ENCODE data around the gene GBGT1. TPM values are rescaled to one million over a fixed set of nuclear protein-coding genes. Genes with fewer than 3 reads are reported as not detected.

GBGT1 gene
- total RNA-seq, 1 donor from 2014 or later, result 6.3 TPM

DNA sequence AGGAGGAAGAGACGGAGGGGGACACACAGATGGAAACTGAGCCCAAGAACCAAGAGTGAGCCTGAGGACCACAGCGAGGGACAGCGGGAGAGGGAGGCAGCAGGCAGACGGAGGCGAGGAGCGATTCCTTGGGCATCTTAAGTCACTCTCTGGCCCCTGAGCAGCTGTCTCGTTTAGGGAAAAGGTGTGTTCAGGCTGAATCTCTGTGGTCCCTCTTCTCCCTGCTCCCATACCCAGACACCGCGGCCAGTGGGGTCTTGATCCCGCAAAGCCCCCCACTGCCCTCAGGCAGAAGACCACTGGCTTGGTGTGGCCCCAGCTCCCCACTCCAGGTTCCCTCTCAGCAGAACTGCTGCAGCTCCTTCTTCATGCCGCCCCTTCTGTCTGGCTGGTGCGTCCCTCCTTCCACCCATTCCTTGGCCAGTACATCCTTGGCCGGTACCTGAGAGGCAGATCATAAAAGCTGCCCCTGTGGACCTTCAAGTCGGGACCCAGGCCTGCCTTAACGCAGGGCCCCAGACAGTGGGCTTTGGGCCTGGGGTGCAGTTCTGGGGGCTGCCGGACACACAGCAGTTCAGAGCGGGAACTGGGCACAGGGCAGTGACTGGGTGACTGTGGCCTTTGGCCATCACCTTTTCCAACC is 36.9 kb downstream of the GBGT1 start:
- H3K27ac ChIP-seq (replicated peaks), result peak overlapping the region; percentile 78
- DNase-seq, result no peak
- H3K27me3 ChIP-seq (ENCODE audit: low read depth), result no peaks in the 10 kb centered on the region
- H3K36me3 ChIP-seq, result no peaks in the 10 kb centered on the region
- no peaks in the 10 kb centered on the region for H3K9me3 ChIP-seq (replicated peaks)
- peaks cover 86% of the 10 kb centered on the region for H3K4me1 ChIP-seq
- H3K4me3 ChIP-seq, result peak overlapping the region; percentile 52
- intact Hi-C loops (cut with micrococcal nuclease), result no loop called here
- TF ChIP-seq, protein P1, sequence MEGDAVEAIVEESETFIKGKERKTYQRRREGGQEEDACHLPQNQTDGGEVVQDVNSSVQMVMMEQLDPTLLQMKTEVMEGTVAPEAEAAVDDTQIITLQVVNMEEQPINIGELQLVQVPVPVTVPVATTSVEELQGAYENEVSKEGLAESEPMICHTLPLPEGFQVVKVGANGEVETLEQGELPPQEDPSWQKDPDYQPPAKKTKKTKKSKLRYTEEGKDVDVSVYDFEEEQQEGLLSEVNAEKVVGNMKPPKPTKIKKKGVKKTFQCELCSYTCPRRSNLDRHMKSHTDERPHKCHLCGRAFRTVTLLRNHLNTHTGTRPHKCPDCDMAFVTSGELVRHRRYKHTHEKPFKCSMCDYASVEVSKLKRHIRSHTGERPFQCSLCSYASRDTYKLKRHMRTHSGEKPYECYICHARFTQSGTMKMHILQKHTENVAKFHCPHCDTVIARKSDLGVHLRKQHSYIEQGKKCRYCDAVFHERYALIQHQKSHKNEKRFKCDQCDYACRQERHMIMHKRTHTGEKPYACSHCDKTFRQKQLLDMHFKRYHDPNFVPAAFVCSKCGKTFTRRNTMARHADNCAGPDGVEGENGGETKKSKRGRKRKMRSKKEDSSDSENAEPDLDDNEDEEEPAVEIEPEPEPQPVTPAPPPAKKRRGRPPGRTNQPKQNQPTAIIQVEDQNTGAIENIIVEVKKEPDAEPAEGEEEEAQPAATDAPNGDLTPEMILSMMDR (IDR thresholded peaks at IDR 0.05; ENCODE audit: borderline replicate concordance), result no peak

DNA sequence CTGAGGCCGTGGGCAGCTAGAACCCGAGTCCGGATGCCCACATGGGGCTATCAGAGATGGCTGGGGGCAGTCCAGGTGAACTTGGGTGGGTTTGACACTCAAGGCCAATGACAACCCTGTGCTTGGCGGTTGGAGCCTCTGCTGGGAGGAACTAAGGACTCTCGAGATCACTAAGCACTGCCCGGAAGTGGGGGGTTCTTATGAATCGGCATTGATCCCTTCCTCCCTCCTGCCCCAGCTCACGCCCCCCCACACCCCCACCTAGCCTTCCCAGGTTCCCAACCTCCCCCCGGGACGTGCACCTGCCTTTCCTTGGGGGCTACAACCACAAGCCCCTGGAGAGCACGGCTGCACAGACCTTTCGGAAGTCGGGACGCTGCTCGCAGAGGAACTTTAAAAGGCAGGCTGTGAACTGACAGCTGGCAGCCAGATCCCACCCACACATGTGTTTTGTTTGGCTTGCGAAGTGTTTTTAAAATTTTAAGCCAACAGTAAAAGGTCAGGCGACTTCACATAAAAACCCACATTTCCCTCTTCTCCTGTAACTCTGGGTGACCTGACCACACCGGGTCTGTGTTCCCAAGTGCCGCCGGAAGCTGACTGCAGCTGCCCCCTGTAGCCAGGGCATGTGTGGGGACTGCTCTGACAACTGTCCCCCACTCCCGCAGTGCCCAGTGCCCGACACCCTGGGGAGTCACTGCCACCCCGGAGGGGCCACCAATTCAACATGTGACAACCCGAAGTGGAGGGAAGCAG is 37.6 kb downstream of the GBGT1 start:
- DNase-seq, result no peak
- Histone ChIP-seq H3K27me3 (ENCODE audit: low read depth) (no peaks in the 10 kb centered on the region), H3K4me1 (peaks cover 85% of the 10 kb centered on the region), H3K27ac (replicated peaks) (peak overlapping the region; percentile 78), H3K4me3 (peak overlapping the region; percentile 52), H3K36me3 (no peaks in the 10 kb centered on the region), H3K9me3 (replicated peaks) (no peaks in the 10 kb centered on the region)
- TF ChIP-seq, protein P1 (IDR thresholded peaks at IDR 0.05; ENCODE audit: borderline replicate concordance), result no peak
- intact Hi-C loops (cut with micrococcal nuclease), result no loop called here

DNA sequence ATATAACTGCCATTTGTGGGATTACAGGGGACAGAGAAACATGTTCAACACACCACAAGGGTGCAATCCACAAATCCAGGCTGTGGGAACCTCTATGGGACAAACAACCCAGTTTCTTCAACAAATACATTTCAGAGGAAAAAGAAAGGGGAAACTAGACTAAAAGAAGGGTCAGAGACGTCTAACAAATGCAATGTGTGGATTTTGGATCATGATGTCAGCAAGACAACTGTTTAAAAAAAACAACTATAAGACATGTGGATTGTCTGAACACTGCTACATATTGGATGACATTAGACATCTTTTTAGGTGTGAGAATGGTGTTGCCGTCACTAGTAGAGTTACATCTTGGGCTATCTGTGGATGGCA is 38.8 kb downstream of the GBGT1 start:
- intact Hi-C loops (cut with micrococcal nuclease), result no loop called here
- peaks cover 88% of the 10 kb centered on the region for H3K4me1 ChIP-seq
- peak overlapping the region; percentile 46 for H3K27ac ChIP-seq (replicated peaks)

DNA sequence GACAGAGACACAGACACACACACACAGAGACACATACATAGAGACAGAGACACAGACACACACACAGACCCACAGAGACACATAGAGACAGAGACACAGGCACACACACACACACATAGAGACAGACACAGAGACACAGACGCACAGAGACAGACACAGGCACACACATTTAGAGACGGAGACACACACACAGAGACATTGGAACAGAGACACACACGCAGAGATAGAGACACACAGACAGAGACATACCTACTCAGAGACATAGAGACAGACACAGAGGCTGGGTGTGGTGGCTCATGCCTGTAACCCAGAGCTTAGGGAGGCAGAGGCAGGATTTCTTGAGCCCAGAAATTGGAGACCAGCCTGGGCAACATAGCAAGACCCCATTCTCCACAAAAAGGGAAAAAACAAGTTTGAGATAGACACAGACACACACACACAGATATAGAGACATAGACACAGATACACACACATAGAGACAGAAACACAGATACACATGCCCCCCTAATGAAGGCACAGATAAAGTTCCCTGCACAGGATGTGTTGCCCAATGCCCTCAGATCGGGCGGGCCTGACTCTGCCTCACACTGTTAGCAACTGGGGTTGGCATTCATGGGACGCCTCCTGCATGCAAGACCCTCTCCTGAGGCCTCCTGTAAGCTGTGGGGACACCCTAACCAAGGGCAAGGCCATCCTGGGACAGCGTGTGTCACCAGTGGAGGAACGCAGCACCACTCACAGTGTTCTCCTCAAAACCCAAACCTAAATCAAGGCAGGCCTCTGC is 39.4 kb downstream of the GBGT1 start:
- no peak for DNase-seq
- H3K36me3 ChIP-seq, result no peaks in the 10 kb centered on the region
- no peaks in the 10 kb centered on the region for H3K27me3 ChIP-seq (ENCODE audit: low read depth)
- TF ChIP-seq, protein P1 (IDR thresholded peaks at IDR 0.05; ENCODE audit: borderline replicate concordance), result no peak
- no peak overlapping the region for H3K4me3 ChIP-seq
- H3K27ac ChIP-seq (replicated peaks), result peak overlapping the region; percentile 46
- no peaks in the 10 kb centered on the region for H3K9me3 ChIP-seq (replicated peaks)
- intact Hi-C loops (cut with micrococcal nuclease), result no loop called here
- H3K4me1 ChIP-seq, result peaks cover 88% of the 10 kb centered on the region

More for the DNA sequence above, 38.8 kb downstream of the GBGT1 start:
- no peaks in the 10 kb centered on the region for H3K36me3 ChIP-seq
- no peak for DNase-seq
- TF ChIP-seq, protein P1 (IDR thresholded peaks at IDR 0.05; ENCODE audit: borderline replicate concordance), result no peak
- no peaks in the 10 kb centered on the region for H3K27me3 ChIP-seq (ENCODE audit: low read depth)
- H3K9me3 ChIP-seq (replicated peaks), result no peaks in the 10 kb centered on the region
- no peak overlapping the region for H3K4me3 ChIP-seq

DNA sequence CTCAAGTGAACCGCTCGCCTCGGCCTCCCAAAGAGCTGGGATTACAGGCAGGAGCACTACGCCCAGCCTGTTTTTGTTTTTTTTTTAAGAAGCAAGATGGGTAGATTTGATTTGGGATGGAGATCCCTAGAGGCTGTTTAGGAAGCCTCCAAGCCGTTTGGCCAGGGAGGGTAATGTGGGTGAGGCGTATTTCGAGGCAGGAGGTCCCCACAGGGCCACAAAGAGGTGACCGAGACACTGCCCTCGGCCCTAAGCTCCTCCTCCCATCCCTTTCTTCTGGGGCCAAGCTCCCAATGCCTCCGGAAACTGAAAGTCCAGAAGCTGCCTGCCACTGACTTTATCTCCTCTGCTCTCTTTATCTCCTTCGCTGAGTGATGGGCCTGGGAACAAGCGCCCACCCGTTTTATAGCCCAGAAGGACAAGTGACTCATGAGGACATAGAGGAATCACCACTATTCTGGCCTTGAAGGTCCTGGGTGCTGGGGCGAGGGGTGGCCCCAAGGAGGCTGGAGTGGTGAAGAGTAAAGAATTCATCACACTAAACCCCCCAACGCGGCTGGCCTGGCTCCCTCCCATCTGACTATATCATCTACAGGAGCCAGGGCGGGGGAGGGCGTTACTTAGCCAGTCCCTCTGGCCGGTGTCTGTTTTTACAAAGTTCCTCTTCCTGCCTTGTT is 40.6 kb downstream of the GBGT1 start:
- no peaks in the 10 kb centered on the region for H3K36me3 ChIP-seq
- H3K4me1 ChIP-seq, result peaks cover 88% of the 10 kb centered on the region
- no peaks in the 10 kb centered on the region for H3K27me3 ChIP-seq (ENCODE audit: low read depth)
- H3K27ac ChIP-seq (replicated peaks), result peak overlapping the region; percentile 95
- no peaks in the 10 kb centered on the region for H3K9me3 ChIP-seq (replicated peaks)
- TF ChIP-seq, protein P1 (IDR thresholded peaks at IDR 0.05; ENCODE audit: borderline replicate concordance), result no peak
- peak; percentile 59 for DNase-seq
- H3K4me3 ChIP-seq, result no peak overlapping the region
- intact Hi-C loops (cut with micrococcal nuclease), result no loop called here
